H1 (cell line): ENCODE data around the gene DPEP3. TPM values are rescaled to one million over a fixed set of nuclear protein-coding genes. Genes with fewer than 3 reads are reported as not detected.

ENCODE experiments used
- CBX5 ChIP-seq: fragments of 300-800, 300-1000 bp; sonication (generic); IDR thresholded peaks from 2 replicates; pipeline ENCODE4 v1.7.1; 2016; ENCODE audit warnings: antibody characterized with exemption, low read length, low read depth
- HDAC2 ChIP-seq, 2 experiments: fragments of 300-600 bp in 1 of 2; sonication (generic) in 1 of 2; IDR thresholded peaks; 2 replicates each; pipeline ENCODE4 v1.6.1; 2011 to 2012; ENCODE audit warnings: low read depth in 2 of 2, low read length in 2 of 2, mild to moderate bottlenecking in 2 of 2, moderate library complexity in 2 of 2, borderline replicate concordance in 1 of 2, inconsistent platforms in 1 of 2
- POLR2A ChIP-seq, 2 experiments: IDR thresholded peaks; 1 replicate in 1 of 2; 2 replicates in 1 of 2; pipeline ENCODE4 v1.6.1; 2011; ENCODE audit warnings: low read depth in 2 of 2, low read length in 2 of 2, mild to moderate bottlenecking in 2 of 2; ENCODE audit errors: control extremely low read depth in 1 of 2
- TAF7 ChIP-seq: optimal IDR thresholded peaks from 2 replicates; pipeline ENCODE3; 2011; ENCODE audit warnings: low read depth, mild to moderate bottlenecking, inconsistent platforms, low read length, moderate library complexity, borderline replicate concordance
- polyA plus RNA-seq, 7 experiments: library from polyadenylated mRNA; depleted of rRNA in 3 of 7; stranded (reverse) in 5 of 7; unstranded in 2 of 7; fragments of >200 nt in 5 of 7; fragments of 200-250 nt in 2 of 7; gene quantifications; 1 replicate in 5 of 7; 2 replicates in 1 of 7; 4 replicates in 1 of 7; pipeline versions ENCODE4 v1.2.1 to v1.2.3, GENCODE V29; 2011 to 2013; ENCODE audit warnings: missing spikeins in 2 of 7, mixed read lengths in 2 of 7
- total RNA-seq: library from RNA; stranded (reverse); fragmentation: NEBNext Ultra II Directional; extraction: Animal tissue kit (Norgen Biotek cat#: 25700); gene quantifications from 2 replicates; pipeline ENCODE4 v1.2.1, GENCODE V29; 2021
- TF ChIP-seq, protein P1 (sequence below): IDR thresholded peaks from 2 replicates; pipeline ENCODE4 v1.6.1; 2012; ENCODE audit warnings: low read length, inconsistent platforms

The DPEP3 gene
- total and polyA plus RNA-seq, 2 of the 8 experiments (the other 6 are each of a cell fraction or from before 2014, with no cell fraction given), result 6.5 to 9.9 TPM

DNA sequence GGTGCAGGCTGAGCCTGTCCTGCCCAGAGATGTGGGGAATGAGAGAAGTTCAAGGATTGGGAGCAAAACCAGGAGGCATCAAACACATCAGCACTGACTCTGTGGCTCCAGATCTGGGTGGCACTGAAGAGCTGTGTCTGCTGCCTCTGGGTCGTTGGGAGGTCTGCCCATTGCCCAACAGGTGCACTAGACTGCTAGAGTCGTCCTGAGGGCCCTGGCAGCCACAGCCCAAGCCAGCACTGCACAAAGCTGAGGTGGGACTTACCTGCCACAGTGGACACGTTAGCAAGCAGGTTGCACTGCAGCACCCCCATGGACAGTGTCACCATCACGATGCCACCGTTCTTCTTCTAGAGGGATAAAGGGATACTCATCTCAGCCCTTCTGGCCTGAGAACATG, 3.3 kb downstream of the DPEP3 start (continued):
- TF ChIP-seq, protein P1, sequence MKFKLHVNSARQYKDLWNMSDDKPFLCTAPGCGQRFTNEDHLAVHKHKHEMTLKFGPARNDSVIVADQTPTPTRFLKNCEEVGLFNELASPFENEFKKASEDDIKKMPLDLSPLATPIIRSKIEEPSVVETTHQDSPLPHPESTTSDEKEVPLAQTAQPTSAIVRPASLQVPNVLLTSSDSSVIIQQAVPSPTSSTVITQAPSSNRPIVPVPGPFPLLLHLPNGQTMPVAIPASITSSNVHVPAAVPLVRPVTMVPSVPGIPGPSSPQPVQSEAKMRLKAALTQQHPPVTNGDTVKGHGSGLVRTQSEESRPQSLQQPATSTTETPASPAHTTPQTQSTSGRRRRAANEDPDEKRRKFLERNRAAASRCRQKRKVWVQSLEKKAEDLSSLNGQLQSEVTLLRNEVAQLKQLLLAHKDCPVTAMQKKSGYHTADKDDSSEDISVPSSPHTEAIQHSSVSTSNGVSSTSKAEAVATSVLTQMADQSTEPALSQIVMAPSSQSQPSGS, result no peak
- TF ChIP-seq TAF7 (no peak), CBX5 (no peak), POLR2A (IDR thresholded peaks at IDR 0.05; ENCODE audit: control extremely low read depth in 1 of 2, low read depth in 2 of 2, low read length in 2 of 2) (no peak), HDAC2 (IDR thresholded peaks at IDR 0.05; ENCODE audit: borderline replicate concordance in 1 of 2, low read depth in 2 of 2, low read length in 2 of 2) (no peak)
